ENCODE measurements around the gene EXOC2. TPM values are rescaled to one million over a fixed set of nuclear protein-coding genes. Genes with fewer than 3 reads are reported as not detected.
"Not testable (repeated sequence)": the region's sequence is repeated elsewhere in the genome, so short reads cannot be mapped to it uniquely, and the experiment has no call there.

The EXOC2 gene
- total RNA-seq, 1 donor from 2014 or later = 30.1 TPM

DNA sequence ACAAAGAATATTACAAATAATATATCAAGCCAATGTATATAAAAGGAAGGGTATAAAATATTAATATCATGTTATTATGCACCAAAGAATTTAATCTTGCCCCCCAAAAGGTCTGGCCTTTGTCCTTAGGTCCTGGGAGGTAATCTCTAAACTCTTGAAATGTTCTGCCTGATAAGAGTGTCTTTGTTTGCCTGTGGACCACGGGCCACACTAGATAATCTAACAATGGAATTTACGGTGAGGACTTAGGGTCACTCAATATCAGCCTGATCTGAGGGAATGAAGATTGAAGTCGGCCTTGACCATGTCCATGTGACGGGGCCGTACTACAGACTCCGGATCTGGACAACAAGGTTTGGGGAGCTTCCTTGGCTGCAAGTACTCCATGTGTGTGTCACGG, 79.0 kb downstream of the EXOC2 start:
- DNase-seq (ENCODE audit: extremely low spot score, unreplicated experiment) = no peak
- no peak overlapping the region for H3K27ac Mint-ChIP-seq (ENCODE audit: unreplicated experiment)
- H3K27me3 Mint-ChIP-seq (ENCODE audit: unreplicated experiment) = no peaks in the 10 kb centered on the region
- no peak overlapping the region for H3K4me3 Mint-ChIP-seq (ENCODE audit: unreplicated experiment)
- TF ChIP-seq, protein P1, sequence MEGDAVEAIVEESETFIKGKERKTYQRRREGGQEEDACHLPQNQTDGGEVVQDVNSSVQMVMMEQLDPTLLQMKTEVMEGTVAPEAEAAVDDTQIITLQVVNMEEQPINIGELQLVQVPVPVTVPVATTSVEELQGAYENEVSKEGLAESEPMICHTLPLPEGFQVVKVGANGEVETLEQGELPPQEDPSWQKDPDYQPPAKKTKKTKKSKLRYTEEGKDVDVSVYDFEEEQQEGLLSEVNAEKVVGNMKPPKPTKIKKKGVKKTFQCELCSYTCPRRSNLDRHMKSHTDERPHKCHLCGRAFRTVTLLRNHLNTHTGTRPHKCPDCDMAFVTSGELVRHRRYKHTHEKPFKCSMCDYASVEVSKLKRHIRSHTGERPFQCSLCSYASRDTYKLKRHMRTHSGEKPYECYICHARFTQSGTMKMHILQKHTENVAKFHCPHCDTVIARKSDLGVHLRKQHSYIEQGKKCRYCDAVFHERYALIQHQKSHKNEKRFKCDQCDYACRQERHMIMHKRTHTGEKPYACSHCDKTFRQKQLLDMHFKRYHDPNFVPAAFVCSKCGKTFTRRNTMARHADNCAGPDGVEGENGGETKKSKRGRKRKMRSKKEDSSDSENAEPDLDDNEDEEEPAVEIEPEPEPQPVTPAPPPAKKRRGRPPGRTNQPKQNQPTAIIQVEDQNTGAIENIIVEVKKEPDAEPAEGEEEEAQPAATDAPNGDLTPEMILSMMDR (IDR thresholded peaks at IDR 0.05) = no peak
- H3K36me3 Mint-ChIP-seq (ENCODE audit: unreplicated experiment) = peaks cover 19% of the 10 kb centered on the region
- H3K9me3 Mint-ChIP-seq (ENCODE audit: unreplicated experiment) = no peaks in the 10 kb centered on the region
- H3K4me1 Mint-ChIP-seq (ENCODE audit: unreplicated experiment) = peaks cover 9% of the 10 kb centered on the region

DNA sequence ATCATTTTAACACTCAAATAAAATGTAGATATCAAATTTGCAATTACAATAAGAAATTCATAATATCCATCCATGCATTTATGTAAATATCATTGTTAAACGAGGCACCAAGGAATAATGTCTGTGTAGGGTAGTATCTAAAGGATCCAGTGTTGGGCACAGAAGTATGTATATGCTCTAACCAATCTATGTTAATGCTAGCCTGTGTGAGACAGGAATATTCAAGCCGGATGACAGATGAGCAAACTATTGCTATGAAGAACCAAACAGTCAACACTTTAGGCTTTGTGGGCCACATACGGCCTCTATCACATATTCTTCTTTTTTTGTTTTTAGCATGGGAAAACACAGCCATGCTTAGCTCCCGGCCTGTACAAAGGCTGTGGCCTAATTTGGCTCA, 81.0 kb downstream of the EXOC2 start:
- Mint-ChIP-seq H3K9me3 (ENCODE audit: unreplicated experiment) (no peaks in the 10 kb centered on the region), H3K27me3 (ENCODE audit: unreplicated experiment) (no peaks in the 10 kb centered on the region), H3K4me3 (ENCODE audit: unreplicated experiment) (no peak overlapping the region), H3K27ac (ENCODE audit: unreplicated experiment) (no peak overlapping the region), H3K36me3 (ENCODE audit: unreplicated experiment) (peaks cover 20% of the 10 kb centered on the region), H3K4me1 (ENCODE audit: unreplicated experiment) (peaks cover 12% of the 10 kb centered on the region)
- TF ChIP-seq, protein P1 (IDR thresholded peaks at IDR 0.05) = no peak
- no peak for DNase-seq (ENCODE audit: extremely low spot score, unreplicated experiment)

DNA sequence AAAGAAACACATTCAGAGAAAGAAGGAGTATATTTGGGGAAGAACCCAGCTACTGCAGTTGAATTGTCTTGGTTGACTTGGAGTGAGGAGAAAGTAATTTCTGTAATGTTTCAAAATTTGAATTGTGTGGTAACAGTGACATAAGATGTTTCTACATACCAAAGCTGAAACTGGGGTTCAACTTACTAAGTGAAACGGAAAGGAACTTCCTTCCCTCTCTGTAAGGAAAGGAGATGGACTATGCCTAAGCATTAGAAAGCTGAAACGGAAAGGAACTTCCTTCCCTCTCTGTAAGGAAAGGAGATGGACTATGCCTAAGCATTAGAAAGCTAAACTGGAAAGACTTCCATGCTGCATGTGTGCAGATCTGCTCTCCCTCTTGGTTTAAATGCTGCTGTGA, 82.1 kb downstream of the EXOC2 start:
- H3K9me3 Mint-ChIP-seq (ENCODE audit: unreplicated experiment) = no peaks in the 10 kb centered on the region
- H3K27ac Mint-ChIP-seq (ENCODE audit: unreplicated experiment) = no peak overlapping the region
- DNase-seq (ENCODE audit: extremely low spot score, unreplicated experiment) = no peak
- H3K4me3 Mint-ChIP-seq (ENCODE audit: unreplicated experiment) = no peak overlapping the region
- H3K36me3 Mint-ChIP-seq (ENCODE audit: unreplicated experiment) = peaks cover 31% of the 10 kb centered on the region
- TF ChIP-seq, protein P1 (IDR thresholded peaks at IDR 0.05) = no peak
- H3K27me3 Mint-ChIP-seq (ENCODE audit: unreplicated experiment) = no peaks in the 10 kb centered on the region
- H3K4me1 Mint-ChIP-seq (ENCODE audit: unreplicated experiment) = peaks cover 12% of the 10 kb centered on the region

DNA sequence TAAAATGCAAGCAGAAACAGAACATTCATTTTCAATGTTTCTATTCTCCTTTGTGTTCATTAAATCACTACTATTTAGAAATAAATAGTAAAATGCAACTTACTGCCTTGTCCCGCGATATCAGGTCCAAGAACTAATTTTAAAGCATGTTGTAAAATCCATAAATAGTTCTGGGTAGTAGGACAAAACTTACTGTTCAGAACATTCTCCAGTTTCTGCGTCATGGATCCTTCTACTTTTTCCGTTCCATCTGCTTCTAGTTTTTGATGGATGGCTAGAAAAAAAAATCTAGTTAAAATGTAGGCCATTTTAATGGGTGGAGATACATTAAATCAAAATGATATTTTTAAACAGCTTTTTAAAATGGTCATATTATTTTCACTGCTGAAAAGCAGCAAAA, 83.0 kb downstream of the EXOC2 start:
- Mint-ChIP-seq H3K9me3 (ENCODE audit: unreplicated experiment) (no peaks in the 10 kb centered on the region), H3K4me1 (ENCODE audit: unreplicated experiment) (peaks cover 12% of the 10 kb centered on the region), H3K27me3 (ENCODE audit: unreplicated experiment) (no peaks in the 10 kb centered on the region), H3K36me3 (ENCODE audit: unreplicated experiment) (peaks cover 34% of the 10 kb centered on the region), H3K4me3 (ENCODE audit: unreplicated experiment) (no peak overlapping the region), H3K27ac (ENCODE audit: unreplicated experiment) (no peak overlapping the region)
- no peak for DNase-seq (ENCODE audit: extremely low spot score, unreplicated experiment)
- TF ChIP-seq, protein P1 (IDR thresholded peaks at IDR 0.05) = no peak

DNA sequence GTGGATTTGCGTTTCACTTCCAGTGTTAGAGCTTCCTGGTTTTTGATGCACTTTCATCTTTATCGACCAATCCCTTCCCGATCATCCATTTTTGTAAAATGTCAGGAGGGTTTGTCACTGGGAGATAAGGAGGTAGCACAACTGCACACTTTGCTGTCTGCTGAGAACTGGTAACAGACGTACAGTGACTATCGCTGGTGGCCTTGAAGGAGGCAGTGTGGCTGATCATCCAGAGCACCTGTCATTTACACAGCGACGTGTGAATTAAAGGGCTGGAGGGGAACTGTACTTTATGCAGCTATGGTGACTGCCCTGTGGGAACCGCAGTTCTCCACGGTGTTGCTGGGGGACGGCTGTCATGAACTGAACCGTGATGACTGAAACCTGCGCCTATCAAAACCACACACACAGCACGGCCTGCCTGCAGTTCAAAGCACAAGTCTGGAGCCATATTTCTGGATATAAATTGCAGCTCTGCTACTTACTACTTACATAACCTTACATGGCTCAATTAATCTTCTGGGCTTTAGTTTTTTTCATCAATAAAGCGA, 86.0 kb downstream of the EXOC2 start:
- Mint-ChIP-seq H3K4me3 (ENCODE audit: unreplicated experiment) (no peak overlapping the region), H3K4me1 (ENCODE audit: unreplicated experiment) (peaks cover 13% of the 10 kb centered on the region), H3K27me3 (ENCODE audit: unreplicated experiment) (no peaks in the 10 kb centered on the region), H3K36me3 (ENCODE audit: unreplicated experiment) (peaks cover 37% of the 10 kb centered on the region), H3K9me3 (ENCODE audit: unreplicated experiment) (no peaks in the 10 kb centered on the region), H3K27ac (ENCODE audit: unreplicated experiment) (no peak overlapping the region)
- no peak for DNase-seq (ENCODE audit: extremely low spot score, unreplicated experiment)
- TF ChIP-seq, protein P1 (IDR thresholded peaks at IDR 0.05) = no peak

DNA sequence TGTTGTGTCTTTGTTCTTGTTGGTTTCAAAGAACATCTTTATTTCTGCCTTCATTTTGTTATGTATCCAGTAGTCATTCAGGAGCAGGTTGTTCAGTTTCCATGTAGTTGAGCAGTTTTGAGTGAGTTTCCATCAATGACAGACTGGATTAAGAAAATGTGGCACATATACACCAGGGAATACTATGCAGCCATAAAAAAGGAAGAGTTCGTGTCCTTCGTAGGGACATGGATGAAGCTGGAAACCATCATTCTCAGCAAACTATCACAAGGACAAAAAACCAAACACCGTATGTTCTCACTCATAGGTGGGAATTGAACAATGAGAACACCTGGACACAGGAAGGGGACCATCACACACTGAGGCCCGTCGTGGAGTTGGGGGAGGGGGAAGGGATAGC, 87.0 kb downstream of the EXOC2 start:
- not testable (repeated sequence) for DNase-seq (ENCODE audit: extremely low spot score, unreplicated experiment); H3K27ac Mint-ChIP-seq (ENCODE audit: unreplicated experiment); H3K4me3 Mint-ChIP-seq (ENCODE audit: unreplicated experiment); H3K4me1 Mint-ChIP-seq (ENCODE audit: unreplicated experiment); H3K9me3 Mint-ChIP-seq (ENCODE audit: unreplicated experiment); H3K27me3 Mint-ChIP-seq (ENCODE audit: unreplicated experiment)
- H3K36me3 Mint-ChIP-seq (ENCODE audit: unreplicated experiment) = peaks cover 37% of the 10 kb centered on the region

Measured in osteocyte (in vitro differentiated cells).